HepG2 (cell line): ENCODE data around the gene CIITA. TPM values are rescaled to one million over a fixed set of nuclear protein-coding genes. Genes with fewer than 3 reads are reported as not detected.

Experiments
- AGO1 ChIP-seq: fragments of 200-400 bp; formaldehyde crosslinking; IDR thresholded peaks from 2 replicates; pipeline ENCODE4 v1.6.1; 2017; ENCODE audit warnings: mild to moderate bottlenecking, low read depth, low read length, moderate library complexity; ENCODE audit not compliant: poor library complexity, severe bottlenecking
- ELF4 ChIP-seq: sonication (generic); formaldehyde crosslinking; IDR thresholded peaks from 2 replicates; pipeline ENCODE4 v1.5.0; 2020; ENCODE audit warnings: missing genetic modification reagents, mild to moderate bottlenecking, moderate library complexity, borderline replicate concordance
- ETV6 ChIP-seq: sonication (generic); formaldehyde crosslinking; conservative IDR thresholded peaks from 2 replicates; pipeline ENCODE4 v1.4.0; 2020; ENCODE audit warnings: missing genetic modification reagents
- FOXA1 ChIP-seq, 2 experiments: fragments of 450-650 bp in 1 of 2; sonication (generic) in 1 of 2; formaldehyde crosslinking in 1 of 2; IDR thresholded peaks; 2 replicates each; pipeline versions ENCODE4 v1.4.0 to v1.6.1; 2016 to 2020; ENCODE audit warnings: missing genetic modification reagents in 1 of 2
- FOXA3 ChIP-seq: IDR thresholded peaks from 2 replicates; pipeline ENCODE4 v1.6.1; 2016; ENCODE audit warnings: missing genetic modification reagents, missing compliant biosample characterization
- HIVEP1 ChIP-seq: sonication (generic); formaldehyde crosslinking; IDR thresholded peaks from 2 replicates; pipeline ENCODE4 v1.4.0; 2020; ENCODE audit warnings: mild to moderate bottlenecking, missing genetic modification reagents
- POLR2AphosphoS2 ChIP-seq: IDR thresholded peaks from 2 replicates; pipeline ENCODE4 v1.6.1; 2011; ENCODE audit warnings: low read depth, low read length, improper control_type of control experiment
- ZNF224 ChIP-seq: sonication (generic); formaldehyde crosslinking; IDR thresholded peaks from 2 replicates; pipeline ENCODE4 v1.5.0; 2020; ENCODE audit warnings: mild to moderate bottlenecking, missing genetic modification reagents
- ZNF337 ChIP-seq: sonication (generic); formaldehyde crosslinking; IDR thresholded peaks from 2 replicates; pipeline ENCODE4 v1.5.1; 2020; ENCODE audit warnings: missing genetic modification reagents, low read depth, mild to moderate bottlenecking, borderline replicate concordance
- ZNF737 ChIP-seq: sonication (generic); formaldehyde crosslinking; IDR thresholded peaks from 2 replicates; pipeline ENCODE4 v1.5.0; 2020; ENCODE audit warnings: missing genetic modification reagents, mild to moderate bottlenecking, borderline replicate concordance
- polyA plus RNA-seq, 8 experiments: library from polyadenylated mRNA; depleted of rRNA in 3 of 8; stranded (reverse) in 7 of 8; unstranded in 1 of 8; fragments of >200 nt; fragmentation: Illumina TruSeq in 4 of 8; extraction: Trizol in 4 of 8; gene quantifications; 2 replicates each; pipeline versions ENCODE4 v1.2.1 to v1.2.3, GENCODE V29; 2011 to 2016; ENCODE audit warnings: low read depth in 4 of 8, missing spikeins in 1 of 8, mixed read lengths in 1 of 8; ENCODE audit not compliant: insufficient read depth in 1 of 8
- total RNA-seq, 5 experiments: library from RNA; depleted of rRNA; stranded (reverse); fragments of >200 nt; fragmentation: Illumina TruSeq; extraction: Trizol; gene quantifications; 2 replicates each; pipeline ENCODE4 v1.2.3, GENCODE V29; 2016; ENCODE audit warnings: low read depth in 1 of 5
- TF ChIP-seq, protein P1 (sequence below): sonication (generic); formaldehyde crosslinking; conservative IDR thresholded peaks from 2 replicates; pipeline ENCODE4 v1.8.0; 2022; ENCODE audit warnings: mild to moderate bottlenecking, moderate library complexity, missing genetic modification reagents
- TF ChIP-seq, protein P2 (sequence below): sonication (generic); formaldehyde crosslinking; IDR thresholded peaks from 2 replicates; pipeline ENCODE4 v1.8.1; 2023; ENCODE audit warnings: mild to moderate bottlenecking, missing genetic modification reagents
- TF ChIP-seq, protein P3 (sequence below): sonication (generic); formaldehyde crosslinking; IDR thresholded peaks from 2 replicates; pipeline ENCODE4 v1.4.0; 2020; ENCODE audit warnings: missing genetic modification reagents, borderline replicate concordance
- TF ChIP-seq, protein P4 (sequence below): sonication (generic); formaldehyde crosslinking; IDR thresholded peaks from 2 replicates; pipeline ENCODE4 v1.5.0; 2020; ENCODE audit warnings: missing genetic modification reagents
- TF ChIP-seq, protein P5 (sequence below): sonication (generic); formaldehyde crosslinking; IDR thresholded peaks from 2 replicates; pipeline ENCODE4 v1.9.0; 2021; ENCODE audit warnings: missing genetic modification reagents, mild to moderate bottlenecking, borderline replicate concordance
- TF ChIP-seq, protein P6 (sequence below): sonication (generic); formaldehyde crosslinking; IDR thresholded peaks from 2 replicates; pipeline ENCODE4 v1.5.1; 2020; ENCODE audit warnings: mild to moderate bottlenecking, missing genetic modification reagents, moderate library complexity

CIITA gene
- total and polyA plus RNA-seq, 2 of the 13 experiments (the other 11 are each of a cell fraction or from before 2014, with no cell fraction given) = 0.08 to 0.09 TPM

DNA sequence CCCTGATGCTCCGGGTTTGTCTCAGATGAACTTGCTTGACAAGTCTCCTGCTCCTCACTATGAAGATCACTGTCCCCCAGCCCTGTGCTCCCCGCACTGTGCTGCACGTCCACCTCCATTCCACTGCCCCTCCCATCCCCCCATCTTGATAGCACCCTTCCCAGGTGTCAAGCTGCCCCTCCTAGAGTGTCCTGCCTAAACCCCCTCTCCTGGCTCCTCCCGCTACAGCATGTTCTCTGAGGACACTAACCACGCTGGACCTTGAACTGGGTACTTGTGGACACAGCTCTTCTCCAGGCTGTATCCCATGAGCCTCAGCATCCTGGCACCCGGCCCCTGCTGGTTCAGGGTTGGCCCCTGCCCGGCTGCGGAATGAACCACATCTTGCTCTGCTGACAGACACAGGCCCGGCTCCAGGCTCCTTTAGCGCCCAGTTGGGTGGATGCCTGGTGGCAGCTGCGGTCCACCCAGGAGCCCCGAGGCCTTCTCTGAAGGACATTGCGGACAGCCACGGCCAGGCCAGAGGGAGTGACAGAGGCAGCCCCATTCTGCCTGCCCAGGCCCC, 46.7 kb downstream of the CIITA start (continued):
- TF ChIP-seq HIVEP1 (CRISPR knock-in tag) = peak; percentile 76
- TF ChIP-seq, protein P1, sequence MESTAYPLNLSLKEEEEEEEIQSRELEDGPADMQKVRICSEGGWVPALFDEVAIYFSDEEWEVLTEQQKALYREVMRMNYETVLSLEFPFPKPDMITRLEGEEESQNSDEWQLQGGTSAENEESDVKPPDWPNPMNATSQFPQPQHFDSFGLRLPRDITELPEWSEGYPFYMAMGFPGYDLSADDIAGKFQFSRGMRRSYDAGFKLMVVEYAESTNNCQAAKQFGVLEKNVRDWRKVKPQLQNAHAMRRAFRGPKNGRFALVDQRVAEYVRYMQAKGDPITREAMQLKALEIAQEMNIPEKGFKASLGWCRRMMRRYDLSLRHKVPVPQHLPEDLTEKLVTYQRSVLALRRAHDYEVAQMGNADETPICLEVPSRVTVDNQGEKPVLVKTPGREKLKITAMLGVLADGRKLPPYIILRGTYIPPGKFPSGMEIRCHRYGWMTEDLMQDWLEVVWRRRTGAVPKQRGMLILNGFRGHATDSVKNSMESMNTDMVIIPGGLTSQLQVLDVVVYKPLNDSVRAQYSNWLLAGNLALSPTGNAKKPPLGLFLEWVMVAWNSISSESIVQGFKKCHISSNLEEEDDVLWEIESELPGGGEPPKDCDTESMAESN (CRISPR knock-in tag) = peak; percentile 78; the same call in 1 of the 2 replicates
- TF ChIP-seq, protein P2, sequence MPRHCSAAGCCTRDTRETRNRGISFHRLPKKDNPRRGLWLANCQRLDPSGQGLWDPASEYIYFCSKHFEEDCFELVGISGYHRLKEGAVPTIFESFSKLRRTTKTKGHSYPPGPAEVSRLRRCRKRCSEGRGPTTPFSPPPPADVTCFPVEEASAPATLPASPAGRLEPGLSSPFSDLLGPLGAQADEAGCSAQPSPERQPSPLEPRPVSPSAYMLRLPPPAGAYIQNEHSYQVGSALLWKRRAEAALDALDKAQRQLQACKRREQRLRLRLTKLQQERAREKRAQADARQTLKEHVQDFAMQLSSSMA (CRISPR knock-in tag) = 0 out of 2 replicates have a peak, but pooled peaks have one; percentile 54
- no peak for TF ChIP-seq AGO1
- TF ChIP-seq, protein P3, sequence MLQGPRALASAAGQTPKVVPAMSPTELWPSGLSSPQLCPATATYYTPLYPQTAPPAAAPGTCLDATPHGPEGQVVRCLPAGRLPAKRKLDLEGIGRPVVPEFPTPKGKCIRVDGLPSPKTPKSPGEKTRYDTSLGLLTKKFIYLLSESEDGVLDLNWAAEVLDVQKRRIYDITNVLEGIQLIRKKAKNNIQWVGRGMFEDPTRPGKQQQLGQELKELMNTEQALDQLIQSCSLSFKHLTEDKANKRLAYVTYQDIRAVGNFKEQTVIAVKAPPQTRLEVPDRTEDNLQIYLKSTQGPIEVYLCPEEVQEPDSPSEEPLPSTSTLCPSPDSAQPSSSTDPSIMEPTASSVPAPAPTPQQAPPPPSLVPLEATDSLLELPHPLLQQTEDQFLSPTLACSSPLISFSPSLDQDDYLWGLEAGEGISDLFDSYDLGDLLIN (CRISPR knock-in tag) = no peak
- no peak for TF ChIP-seq ZNF224
- TF ChIP-seq, protein P4, sequence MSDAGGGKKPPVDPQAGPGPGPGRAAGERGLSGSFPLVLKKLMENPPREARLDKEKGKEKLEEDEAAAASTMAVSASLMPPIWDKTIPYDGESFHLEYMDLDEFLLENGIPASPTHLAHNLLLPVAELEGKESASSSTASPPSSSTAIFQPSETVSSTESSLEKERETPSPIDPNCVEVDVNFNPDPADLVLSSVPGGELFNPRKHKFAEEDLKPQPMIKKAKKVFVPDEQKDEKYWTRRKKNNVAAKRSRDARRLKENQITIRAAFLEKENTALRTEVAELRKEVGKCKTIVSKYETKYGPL (CRISPR knock-in tag) = no peak
- TF ChIP-seq FOXA3 = peak; percentile 75
- no peak for TF ChIP-seq ZNF737 (CRISPR knock-in tag)
- TF ChIP-seq ELF4 (CRISPR knock-in tag) = no peak
- TF ChIP-seq ETV6 (CRISPR knock-in tag) = no peak
- TF ChIP-seq POLR2AphosphoS2 = no peak
- TF ChIP-seq, protein P5, sequence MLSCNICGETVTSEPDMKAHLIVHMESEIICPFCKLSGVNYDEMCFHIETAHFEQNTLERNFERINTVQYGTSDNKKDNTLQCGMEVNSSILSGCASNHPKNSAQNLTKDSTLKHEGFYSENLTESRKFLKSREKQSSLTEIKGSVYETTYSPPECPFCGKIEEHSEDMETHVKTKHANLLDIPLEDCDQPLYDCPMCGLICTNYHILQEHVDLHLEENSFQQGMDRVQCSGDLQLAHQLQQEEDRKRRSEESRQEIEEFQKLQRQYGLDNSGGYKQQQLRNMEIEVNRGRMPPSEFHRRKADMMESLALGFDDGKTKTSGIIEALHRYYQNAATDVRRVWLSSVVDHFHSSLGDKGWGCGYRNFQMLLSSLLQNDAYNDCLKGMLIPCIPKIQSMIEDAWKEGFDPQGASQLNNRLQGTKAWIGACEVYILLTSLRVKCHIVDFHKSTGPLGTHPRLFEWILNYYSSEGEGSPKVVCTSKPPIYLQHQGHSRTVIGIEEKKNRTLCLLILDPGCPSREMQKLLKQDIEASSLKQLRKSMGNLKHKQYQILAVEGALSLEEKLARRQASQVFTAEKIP = no peak
- peak; percentile 28; the same call in 1 of the 2 replicates for TF ChIP-seq ZNF337
- TF ChIP-seq, protein P6, sequence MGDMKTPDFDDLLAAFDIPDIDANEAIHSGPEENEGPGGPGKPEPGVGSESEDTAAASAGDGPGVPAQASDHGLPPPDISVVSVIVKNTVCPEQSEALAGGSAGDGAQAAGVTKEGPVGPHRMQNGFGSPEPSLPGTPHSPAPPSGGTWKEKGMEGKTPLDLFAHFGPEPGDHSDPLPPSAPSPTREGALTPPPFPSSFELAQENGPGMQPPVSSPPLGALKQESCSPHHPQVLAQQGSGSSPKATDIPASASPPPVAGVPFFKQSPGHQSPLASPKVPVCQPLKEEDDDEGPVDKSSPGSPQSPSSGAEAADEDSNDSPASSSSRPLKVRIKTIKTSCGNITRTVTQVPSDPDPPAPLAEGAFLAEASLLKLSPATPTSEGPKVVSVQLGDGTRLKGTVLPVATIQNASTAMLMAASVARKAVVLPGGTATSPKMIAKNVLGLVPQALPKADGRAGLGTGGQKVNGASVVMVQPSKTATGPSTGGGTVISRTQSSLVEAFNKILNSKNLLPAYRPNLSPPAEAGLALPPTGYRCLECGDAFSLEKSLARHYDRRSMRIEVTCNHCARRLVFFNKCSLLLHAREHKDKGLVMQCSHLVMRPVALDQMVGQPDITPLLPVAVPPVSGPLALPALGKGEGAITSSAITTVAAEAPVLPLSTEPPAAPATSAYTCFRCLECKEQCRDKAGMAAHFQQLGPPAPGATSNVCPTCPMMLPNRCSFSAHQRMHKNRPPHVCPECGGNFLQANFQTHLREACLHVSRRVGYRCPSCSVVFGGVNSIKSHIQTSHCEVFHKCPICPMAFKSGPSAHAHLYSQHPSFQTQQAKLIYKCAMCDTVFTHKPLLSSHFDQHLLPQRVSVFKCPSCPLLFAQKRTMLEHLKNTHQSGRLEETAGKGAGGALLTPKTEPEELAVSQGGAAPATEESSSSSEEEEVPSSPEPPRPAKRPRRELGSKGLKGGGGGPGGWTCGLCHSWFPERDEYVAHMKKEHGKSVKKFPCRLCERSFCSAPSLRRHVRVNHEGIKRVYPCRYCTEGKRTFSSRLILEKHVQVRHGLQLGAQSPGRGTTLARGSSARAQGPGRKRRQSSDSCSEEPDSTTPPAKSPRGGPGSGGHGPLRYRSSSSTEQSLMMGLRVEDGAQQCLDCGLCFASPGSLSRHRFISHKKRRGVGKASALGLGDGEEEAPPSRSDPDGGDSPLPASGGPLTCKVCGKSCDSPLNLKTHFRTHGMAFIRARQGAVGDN (CRISPR knock-in tag) = peak; percentile 98
- TF ChIP-seq FOXA1 (IDR thresholded peaks at IDR 0.05) = no peak
- peak; percentile 94 for TF ChIP-seq FOXA1 (CRISPR knock-in tag; IDR thresholded peaks at IDR 0.05)
